Tracheal epithelial cell (primary cell): ENCODE data around the gene IL4I1. TPM values are rescaled to one million over a fixed set of nuclear protein-coding genes. Genes with fewer than 3 reads are reported as not detected.

Source experiments
- total RNA-seq: library from RNA; depleted of rRNA; stranded (reverse); fragments of >200 nt; gene quantifications from 2 replicates; pipeline ENCODE4 v1.2.1, GENCODE V29; 2014

The IL4I1 gene, protein sequence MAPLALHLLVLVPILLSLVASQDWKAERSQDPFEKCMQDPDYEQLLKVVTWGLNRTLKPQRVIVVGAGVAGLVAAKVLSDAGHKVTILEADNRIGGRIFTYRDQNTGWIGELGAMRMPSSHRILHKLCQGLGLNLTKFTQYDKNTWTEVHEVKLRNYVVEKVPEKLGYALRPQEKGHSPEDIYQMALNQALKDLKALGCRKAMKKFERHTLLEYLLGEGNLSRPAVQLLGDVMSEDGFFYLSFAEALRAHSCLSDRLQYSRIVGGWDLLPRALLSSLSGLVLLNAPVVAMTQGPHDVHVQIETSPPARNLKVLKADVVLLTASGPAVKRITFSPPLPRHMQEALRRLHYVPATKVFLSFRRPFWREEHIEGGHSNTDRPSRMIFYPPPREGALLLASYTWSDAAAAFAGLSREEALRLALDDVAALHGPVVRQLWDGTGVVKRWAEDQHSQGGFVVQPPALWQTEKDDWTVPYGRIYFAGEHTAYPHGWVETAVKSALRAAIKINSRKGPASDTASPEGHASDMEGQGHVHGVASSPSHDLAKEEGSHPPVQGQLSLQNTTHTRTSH
- total RNA-seq = 0.21 and 4.8 TPM in 2 replicates

GRCh38 chr19:49896863-49897621 lies at the start of gene IL4I1:
IL4I1 (minus strand) TSS chr19:49896887; CDS start chr19:49896160, 727 bp downstream.

DNA sequence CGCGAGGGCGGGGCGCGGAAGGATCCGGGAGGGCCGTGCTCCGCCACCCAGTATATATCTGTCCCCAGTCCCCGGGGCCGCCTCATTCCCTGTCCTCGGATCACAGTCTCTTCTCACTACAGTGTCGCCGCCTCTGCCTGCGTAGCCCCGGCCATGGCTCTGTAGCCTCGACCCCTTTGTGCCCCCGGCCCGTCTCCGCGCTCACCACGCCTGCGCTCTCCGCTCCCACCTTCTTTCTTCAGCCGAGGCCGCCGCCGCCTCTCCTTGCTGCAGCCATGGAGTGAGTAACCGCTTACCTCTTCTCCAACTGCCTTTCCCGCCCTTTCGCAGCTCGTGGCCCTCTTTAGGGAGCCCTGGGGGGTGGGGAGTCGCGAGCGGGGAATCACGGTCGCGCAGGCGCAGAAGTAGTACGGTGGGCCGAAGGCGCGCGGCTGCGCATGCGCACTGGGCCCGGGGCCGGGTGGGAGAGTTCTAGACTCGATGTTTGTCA lies 32.5 kb upstream of the IL4I1 start, which contains the start of the genes ATF5 and NUP62:
TSS of gene ATF5 (plus strand) at position 85 of the 490 bp plus-strand sequence. CDS start 1,646 bp downstream, outside the sequence.
TSS of gene NUP62 (minus strand) at position 384 of the 490 bp plus-strand sequence. CDS start 19,697 bp downstream, outside the sequence.

GRCh38 chr19:49877020-49877878 lies 19.4 kb downstream of the IL4I1 start, which contains the start of the genes AKT1S1 and TBC1D17:
AKT1S1 (minus strand) TSS chr19:49877355; CDS start chr19:49873295, 4,060 bp downstream.
TBC1D17 (plus strand) TSS chr19:49877702; CDS start chr19:49877724, 22 bp downstream.

DNA sequence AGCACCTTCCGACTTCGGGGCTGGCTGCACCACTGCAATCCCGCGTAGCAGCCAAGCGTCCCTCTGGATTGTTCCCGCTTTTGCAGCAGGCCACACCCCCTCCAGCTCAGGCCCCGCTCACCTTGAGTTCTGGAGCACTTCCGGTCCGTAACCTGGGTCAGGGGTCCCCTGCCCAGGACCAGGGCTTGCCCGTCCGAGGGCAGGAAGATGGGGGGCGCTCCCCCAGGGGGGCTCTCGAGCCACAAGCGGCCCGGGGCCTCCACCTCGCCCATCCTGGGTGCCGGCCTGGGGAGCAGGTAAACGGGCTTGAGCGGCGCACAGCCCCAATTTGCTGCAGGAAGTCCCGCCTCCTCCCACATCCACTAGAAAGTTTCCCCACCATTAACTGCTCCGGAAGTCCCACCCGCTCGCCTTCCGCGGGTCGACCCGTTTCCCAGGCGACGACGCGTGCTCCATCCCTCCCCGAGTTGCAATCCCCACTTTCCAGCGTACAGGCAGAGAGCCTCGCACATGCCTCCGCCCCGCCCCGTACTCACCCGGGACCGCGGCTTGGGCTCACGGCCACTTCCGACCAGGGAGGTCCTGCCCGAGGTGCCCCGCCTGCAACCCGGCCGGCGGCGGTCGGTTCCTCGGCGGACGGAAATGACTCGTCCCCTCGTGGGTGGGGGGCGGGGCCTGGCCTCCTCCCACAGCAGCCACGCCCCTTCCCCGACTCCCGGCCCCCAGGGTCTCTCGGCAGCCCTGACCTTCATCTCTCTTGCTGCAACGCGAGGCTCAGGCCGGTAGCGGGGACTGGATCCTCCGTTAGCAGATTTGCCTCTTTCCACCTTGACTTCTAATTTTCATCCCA lies 29.5 kb downstream of the IL4I1 start, which contains the start of gene PNKP:
TSS of gene PNKP (minus strand) at position 644 of the 850 bp plus-strand sequence. CDS start at position 272, 372 bp downstream.

DNA sequence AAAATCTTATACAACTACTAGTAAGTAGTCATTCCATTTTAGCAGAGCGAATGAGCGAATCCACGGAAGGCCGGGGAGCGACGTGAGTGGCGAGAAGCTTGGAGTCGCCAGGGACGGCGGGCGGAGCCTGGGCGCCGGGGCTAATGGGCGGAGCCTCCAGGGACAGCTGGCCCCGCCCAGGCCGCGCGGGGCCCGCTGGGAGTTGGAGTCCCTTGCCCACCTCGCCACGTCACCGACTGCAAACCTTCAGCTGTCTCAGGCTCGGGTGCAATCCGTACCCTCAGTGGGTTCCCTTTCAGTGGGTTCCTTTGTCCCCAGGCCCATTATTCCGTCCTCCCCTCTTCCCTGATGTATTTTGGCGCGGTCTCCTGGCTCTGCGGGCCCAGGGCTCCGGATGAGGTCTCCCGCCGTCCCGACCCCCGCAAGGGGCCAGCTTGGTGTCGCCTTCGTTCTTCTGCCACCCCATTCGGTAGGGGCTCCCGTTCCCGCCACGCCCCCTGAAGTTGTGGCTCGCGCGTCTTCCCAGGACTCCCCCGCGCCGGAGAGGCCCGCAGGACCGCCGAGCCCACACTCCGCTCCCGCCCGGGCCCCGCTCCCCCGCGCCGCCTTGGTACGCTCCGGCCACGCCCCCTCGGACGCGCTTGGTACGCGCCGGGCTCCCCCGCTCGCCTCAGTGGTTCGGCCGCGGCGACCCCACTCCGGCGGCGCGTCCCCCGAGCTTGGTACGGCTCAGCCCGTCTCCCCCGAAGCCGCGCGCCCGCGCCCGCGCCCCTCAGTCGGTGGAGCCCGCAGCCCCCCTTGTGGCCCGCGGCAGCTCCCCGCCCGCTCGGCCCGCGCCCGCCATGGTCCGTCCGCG lies 46.0 kb downstream of the IL4I1 start, which contains the start of gene PTOV1:
TSS of gene PTOV1 (plus strand) at position 673 of the 856 bp plus-strand sequence.

Other genes starting within 250 kb of the IL4I1 start
- gene IRF3, start 231.0 kb downstream of the IL4I1 start, total RNA-seq = 98.1 and 111 TPM in 2 replicates
- gene BCL2L12, start 231.0 kb downstream of the IL4I1 start, total RNA-seq = 2.4 and 3.8 TPM in 2 replicates
- 264 and 577 TPM in 2 replicates for gene PRMT1, start 219.6 kb downstream of the IL4I1 start, total RNA-seq
- 0.64 and 0.72 TPM in 2 replicates for gene ADM5, start 207.3 kb downstream of the IL4I1 start, total RNA-seq
- gene CPT1C, start 205.8 kb downstream of the IL4I1 start, total RNA-seq = 1.4 and 1.9 TPM in 2 replicates
- gene TSKS, start 133.6 kb downstream of the IL4I1 start, total RNA-seq = not detected in 2 replicates
- gene AP2A1, start 129.9 kb downstream of the IL4I1 start, total RNA-seq = 39.2 and 39.5 TPM in 2 replicates
- 8.5 and 22.9 TPM in 2 replicates for gene FUZ, start 83.6 kb downstream of the IL4I1 start, total RNA-seq
- 14.0 and 15.6 TPM in 2 replicates for gene MED25, start 78.6 kb downstream of the IL4I1 start, total RNA-seq
- gene PTOV1, start 45.7 kb downstream of the IL4I1 start, total RNA-seq = 24.7 and 38.1 TPM in 2 replicates
- 31.5 and 34.7 TPM in 2 replicates for gene PNKP, start 29.3 kb downstream of the IL4I1 start, total RNA-seq
- gene AKT1S1, start 19.5 kb downstream of the IL4I1 start, total RNA-seq = 2.8 and 5.3 TPM in 2 replicates
- gene TBC1D17, start 19.2 kb downstream of the IL4I1 start, total RNA-seq = 3.4 and 3.9 TPM in 2 replicates
- 1.3 and 3.4 TPM in 2 replicates for gene ATF5, start 32.3 kb upstream of the IL4I1 start, total RNA-seq
- gene NUP62, start 32.6 kb upstream of the IL4I1 start, total RNA-seq = 19.8 and 20.2 TPM in 2 replicates
- gene SIGLEC11, start 64.3 kb upstream of the IL4I1 start, total RNA-seq = not detected in 2 replicates
- 19.8 and 21.3 TPM in 2 replicates for gene VRK3, start 128.5 kb upstream of the IL4I1 start, total RNA-seq
- 4.6 and 11.7 TPM in 2 replicates for gene ZNF473, start 129.1 kb upstream of the IL4I1 start, total RNA-seq